CD4-positive, alpha-beta T cell treated with Interferon gamma for 1 hour (primary cell): Measurements from ENCODE around the gene ITGAL.
"Not testable (repeated sequence)": the region's sequence is repeated elsewhere in the genome, so short reads cannot be mapped to it uniquely, and the experiment has no call there.

Source experiments
- DNase-seq: peaks from one replicate; pipeline ENCODE4 v3.0.0-alpha.2; 2020

Gene ITGAL

DNA sequence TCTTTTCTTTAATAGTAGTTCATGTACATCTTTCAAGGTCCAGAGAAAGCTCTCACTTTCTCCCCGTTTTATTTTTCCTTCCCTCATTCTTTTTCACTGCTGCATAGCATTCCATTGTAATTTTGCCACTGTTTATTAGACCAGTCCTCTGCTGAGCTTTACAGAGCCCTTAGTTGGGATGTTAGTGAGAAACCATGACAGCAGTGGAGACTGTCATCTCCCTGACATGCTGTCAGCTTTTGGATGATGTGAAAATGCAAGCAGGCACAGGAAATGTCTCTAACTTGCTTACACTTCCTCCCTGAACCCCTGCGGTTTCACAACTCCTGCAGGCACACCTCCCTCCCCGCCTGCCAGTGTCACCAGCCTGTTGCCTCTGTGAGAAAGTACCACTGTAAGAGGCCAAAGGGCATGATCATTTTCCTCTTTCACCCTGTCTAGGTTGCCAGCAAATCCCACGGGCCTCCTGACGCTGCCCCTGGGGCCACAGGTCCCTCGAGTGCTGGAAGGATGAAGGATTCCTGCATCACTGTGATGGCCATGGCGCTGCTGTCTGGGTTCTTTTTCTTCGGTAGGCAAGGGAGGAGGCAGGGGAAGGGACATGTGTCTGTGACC lies at the start of gene ITGAL:
Gene ITGAL (plus strand): TSS at position 415 of the 615 bp plus-strand sequence. CDS start 96 bp downstream, at position 511.
- DNase-seq, result peak; percentile 83

DNA sequence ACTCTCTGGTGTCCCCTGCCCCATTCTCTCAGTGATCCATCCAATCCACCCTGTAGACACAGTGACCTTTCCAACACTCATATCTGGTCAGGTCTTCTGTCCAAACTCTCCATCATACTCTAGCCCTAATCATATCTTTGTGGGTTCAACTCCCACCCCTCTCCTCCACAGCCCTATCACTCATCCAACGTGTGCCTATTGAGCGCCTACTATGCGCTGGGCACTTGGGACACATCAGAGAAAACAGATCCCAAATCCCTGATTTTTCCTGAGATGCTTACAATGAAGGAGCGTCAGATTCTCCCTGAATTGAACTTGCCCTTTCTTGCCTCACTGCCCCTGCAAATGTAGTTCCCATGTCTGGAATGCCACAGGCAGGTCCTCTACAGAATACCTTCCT lies 44.5 kb upstream of the ITGAL start:
- DNase-seq, result no peak

DNA sequence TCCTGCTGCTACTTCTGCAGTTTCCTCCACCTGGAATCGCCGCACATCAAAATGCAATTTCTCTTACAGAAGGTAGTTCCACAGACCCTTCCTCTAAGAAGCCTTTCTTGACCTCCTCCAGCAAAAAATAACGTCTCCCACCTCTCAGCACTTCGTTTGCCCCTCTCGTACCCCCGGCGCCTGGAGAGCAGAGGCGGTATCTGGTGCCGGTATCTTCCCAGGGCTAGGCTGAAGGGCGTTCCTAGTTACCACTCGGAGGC lies 43.2 kb upstream of the ITGAL start:
- no peak for DNase-seq

DNA sequence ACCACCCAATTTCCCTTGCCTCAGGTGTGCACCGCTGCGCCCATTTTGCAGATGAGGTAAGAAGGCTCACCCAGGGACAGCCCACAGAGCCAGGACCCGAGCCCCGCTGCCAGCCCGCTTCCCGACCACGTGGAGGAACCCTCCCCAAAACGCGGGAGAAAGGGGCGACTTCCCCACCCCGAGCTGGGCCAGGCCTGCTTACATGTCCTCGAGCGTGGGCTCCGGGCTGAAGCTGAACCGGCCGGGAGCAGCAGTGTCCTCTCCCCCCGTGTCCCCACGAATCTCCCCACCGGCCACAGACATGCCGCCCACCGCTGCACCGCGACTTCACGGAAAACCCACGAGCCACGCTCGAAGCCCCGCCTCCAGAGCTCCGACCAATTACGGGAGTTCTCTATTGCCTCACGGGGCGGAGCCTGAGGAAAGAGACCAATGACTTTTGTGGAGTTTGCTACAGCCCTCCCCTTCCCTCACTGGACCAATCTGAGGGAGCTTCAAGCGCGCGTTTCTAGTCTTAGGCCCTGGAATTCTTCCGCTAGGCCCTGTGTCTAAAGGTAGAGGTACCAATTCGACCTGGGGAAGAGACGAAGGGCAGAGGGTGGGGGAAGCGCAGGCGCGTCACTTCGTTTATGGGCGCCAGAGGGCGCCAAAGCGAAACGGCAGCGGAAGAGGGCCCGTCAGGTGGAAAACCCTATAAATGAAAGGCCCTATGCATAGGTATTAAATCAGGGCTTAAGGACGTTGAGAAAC lies 42.7 kb upstream of the ITGAL start, which contains the start of gene DCTPP1:
Gene DCTPP1 (minus strand): TSS at position 353 of the 750 bp plus-strand sequence. CDS start 50 bp downstream, at position 303.
- DNase-seq, result peak; percentile 98

DNA sequence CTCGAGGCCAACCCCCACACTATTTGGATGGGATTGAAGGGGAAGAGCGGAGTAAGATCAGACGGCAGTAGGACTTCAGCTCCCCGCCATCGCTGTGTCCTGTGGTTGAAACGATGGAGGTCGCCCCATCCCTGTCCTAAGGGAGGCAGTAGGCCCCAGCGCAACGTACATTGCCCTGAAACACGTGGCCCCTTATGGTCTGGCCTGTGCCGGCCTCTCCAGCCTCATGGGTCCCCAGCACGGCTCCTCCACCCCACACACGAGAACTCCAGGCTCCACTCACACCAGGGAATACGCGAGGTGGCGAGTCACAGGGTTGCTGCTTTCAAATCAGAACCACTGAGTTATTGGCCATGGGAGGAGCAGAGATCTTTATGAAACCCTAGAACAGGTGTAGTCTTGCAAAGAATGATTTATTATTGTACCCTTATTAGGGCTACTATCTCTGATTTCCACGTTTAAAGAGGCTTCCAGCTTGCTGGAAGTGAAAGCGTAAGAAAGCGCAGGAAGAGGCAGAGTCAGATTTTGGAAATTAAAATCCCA lies 42.0 kb upstream of the ITGAL start:
- no peak for DNase-seq

DNA sequence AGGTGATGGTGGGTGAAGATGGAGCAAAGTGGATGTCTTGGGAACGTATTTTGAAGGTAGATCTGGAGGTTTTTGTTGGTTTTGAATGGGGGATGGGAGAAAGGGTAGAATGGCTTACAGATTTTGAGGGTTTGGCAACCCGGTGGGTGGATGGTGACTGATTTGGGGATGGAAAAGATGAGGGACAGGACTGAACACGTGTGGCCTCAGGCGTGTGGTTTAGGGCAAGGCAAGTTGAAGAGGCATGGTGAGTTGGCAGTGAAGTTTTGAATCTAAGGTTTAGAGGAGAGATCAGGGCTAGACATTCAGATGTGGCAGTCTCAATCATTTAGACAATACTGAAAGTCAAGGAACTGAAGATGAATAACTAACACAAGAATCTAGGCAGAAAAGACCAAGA lies 37.7 kb upstream of the ITGAL start:
- DNase-seq, result no peak

DNA sequence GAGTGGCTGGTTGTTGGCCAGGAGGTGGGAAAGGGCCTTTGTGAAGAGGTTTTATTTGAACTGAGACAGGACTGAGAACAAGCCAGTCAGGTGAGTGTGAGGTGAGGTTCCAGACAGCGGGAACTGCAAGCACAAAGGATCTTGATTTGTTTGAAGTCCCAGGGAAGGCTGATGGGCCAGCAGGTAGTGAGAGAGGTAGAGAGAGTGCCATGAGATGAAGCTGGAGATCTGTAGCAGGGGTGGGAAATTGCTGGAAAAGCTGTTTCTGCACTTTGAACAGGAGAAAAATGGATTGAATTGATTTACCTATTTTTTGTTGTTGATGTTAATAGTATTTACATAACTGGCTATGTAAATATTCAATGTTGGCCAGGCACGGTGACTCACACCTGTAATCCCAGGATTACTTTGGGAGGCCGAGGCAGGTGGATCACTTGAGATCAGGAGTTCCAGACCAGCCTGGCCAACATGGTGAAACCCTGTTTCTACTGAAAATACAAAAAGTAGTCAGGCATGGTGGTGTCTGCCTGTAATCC lies 35.0 kb upstream of the ITGAL start:
- no peak for DNase-seq

DNA sequence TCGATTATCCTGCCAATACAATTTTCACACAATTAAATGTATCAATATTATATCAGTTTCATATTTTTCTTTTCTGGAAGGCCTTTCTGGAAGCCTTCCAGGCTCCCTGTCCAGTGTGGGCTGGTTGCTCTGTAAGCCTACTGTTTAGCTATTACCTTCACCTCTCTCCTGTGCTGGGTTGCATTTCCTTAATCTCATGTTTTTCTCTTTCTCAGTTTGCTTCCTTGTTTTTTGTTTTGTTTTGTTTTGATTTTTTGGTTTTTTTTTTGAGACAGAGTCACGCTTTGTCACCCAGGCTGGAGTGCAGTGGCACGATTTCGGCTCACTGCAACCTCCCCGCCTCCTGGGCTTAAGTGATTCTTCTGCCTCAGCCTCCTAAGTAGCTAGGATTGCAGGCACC lies 33.7 kb upstream of the ITGAL start:
- no peak for DNase-seq

DNA sequence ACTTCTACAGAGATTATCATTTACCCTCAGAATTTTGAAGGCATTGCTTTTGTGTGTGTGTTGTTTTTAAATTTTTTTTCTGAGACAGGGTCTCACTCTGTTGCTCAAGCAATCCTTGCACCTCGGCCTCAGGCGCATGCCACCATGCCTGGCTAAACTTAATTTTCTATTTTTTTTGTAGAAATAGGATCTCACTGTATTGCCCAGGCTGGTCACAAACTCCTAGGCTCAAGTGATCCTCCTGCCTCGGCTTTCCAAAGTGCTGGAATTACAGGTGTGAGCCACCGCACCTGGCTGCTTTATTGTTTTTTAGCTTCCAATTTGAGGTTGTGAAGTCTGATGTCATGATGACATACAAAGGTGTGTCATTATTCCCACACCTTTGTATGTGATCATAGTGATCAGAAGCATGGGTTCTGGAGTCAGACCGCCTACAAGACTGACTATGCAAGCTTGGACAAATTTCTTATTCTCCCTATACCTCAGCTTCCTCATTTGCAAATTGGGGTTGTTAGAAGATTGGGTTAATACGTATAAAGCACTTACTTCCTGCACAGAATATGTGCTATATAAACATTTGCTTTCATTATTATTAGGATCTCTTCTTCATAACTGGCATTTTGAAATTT lies 32.7 kb upstream of the ITGAL start:
- DNase-seq, result no peak

DNA sequence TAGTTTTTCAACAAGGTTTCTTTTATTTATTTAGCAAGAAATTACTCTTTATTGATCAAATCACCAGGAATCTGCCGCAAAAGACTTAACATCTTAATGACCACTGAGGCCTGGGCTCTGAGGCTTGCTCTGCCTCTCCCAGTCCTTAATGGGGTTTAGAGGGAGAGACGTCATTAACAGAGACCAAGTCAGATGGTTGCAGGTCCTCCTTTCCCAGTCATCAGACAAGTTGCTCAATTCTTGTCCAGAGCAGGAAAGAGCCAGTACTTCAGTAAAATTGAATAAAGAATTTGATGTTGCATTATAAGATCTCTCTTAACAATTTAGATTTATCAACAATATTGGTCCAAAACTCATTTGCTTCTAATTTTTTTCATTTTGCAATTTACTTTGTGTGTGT lies 28.9 kb upstream of the ITGAL start:
- DNase-seq, result no peak

DNA sequence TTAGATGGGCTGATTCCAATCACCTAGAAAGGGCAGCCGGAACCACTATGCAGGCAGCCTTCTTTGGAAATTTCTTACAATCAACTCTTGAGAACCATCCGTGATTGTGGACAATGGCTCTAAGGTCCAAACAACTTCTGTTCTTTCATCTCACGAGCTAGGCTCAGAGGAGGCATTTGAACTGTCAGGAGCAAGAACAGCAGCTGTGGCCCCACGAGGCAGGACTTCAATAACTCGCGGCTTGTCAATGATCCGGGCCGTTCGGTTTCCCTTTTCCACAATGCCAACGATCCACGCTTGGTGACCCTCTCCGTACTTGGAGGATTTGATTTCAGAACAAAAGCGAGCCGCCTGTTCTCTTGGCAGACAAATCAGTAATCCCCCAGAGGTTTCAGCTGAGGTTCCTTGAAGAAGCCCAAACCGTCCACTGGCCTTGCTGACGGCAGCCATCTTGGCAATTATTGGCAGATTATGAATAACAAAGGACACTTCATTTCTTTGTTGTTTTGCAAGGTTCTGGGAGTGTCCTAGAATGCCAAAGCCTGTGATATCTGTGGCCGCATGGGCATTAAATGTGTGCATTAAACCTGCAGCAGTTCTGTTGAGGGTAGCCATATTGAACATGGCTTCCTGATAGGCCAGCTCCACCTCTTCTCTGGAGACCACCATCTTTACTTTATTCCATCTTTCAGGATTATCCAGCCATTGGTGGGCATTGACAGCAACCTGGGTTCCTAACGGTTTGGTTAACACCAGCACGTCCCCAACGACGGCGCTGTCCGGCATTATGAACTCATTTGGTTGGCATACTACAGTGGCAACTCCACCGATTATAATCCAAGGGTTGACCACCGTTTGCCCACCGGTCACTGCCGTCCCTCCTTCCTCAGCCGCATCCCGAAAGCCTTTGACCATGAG lies 28.1 kb upstream of the ITGAL start:
- no peak for DNase-seq

DNA sequence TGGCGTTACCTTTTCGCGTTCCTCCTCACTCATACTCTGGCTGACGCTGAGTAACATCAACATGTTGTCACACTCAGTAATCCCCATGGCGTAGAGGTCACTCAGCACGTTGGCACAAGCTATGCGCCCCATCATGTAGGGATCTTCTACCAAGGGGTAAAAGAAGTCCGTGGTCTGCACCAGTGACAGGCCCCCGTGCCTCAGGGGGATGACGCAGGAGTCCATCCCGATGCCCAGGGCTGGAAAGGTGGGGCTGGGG lies 27.5 kb upstream of the ITGAL start:
- no peak for DNase-seq

DNA sequence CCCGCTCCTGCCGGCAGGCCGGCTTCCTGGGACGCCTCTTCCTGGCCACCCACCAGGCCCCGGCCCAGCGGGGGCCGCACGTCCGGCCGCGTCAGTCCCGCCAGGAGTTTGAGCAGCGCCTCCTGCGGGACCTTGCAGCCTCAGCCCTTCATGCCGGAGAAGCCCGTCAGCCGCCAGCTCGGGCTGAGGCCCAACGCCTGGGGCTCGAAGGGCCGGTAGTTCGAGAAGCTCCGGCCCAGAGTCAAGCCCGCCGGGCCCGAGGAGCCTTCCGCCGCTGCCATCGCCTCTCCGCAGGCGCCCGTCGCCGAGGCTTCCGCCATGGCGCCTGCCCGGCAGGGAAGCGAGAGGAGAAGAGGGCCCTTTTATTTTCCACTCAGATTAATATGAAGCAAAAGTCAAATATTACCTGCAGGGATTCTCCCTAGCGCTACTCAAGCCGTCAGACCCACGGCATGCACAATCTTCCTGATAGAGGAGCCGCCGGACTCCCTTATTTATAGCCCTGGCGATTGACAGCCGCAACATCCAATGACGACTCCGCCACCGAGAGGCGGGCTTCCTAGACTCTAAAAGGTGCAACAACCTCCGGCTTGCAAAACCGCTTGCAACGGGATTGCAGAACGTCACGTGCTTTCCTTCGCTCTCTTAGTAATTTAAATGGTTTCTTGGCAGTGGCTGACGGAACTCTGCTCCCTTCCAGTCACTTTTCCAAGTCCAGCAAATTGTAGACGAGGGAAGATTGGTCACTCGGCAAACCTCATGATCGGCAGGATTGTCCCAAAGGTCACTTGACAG lies 26.9 kb upstream of the ITGAL start, which contains the start of gene SEPHS2:
Gene SEPHS2 (minus strand): TSS at position 467 of the 795 bp plus-strand sequence. CDS start 147 bp downstream, at position 320.
- DNase-seq, result peak; percentile 95

DNA sequence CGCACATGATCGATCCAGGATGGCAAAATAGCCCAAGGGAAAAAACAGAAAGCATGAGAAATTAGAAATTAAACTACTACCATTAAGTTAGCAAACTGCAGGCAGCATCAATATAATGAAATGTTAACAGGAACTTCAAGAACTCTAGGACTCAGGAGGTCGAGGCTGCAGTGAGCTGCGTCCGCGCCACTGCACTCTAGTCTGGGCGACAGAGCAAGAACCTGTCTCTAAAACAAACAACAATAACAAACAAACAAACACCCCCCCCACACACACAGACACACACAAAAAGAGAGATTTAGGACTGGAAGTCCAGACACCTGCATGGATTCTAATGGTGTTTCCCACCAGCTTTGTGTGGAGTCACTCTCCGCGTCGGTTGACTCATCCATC lies 26.3 kb upstream of the ITGAL start:
- DNase-seq, result no peak

DNA sequence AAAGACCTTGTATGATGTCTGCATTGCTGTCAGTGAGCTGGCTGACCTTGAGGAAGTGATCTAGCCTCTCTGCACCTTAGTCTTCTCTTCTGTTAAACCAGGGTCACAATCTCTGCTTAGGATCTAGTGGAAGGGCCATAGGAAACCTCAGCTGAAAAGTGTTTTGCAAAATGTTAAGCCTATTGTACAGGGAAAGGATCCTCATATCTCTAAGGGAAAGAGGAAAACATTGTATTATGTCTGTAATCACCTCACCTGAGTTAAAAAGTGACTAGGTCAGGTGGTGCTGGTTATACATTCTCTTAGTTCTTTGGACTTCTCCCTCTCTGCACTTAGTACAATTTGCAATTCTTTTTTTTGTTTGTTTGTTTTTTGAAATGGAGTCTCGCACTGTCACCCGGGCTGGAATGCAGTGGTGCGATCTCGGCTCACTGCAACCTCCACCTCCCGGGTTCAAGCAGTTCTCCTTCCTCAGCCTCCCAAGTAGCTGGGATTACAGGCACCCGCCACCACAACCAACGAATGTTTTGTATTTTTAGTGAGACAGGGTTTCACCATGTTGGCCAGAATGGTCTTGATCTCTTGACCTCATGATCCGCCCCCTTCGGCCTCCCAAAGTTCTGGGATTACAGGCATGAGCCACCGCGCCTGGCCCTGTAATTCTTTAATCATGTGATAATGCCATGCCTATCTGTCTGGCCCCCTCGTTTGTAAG lies 24.9 kb upstream of the ITGAL start:
- no peak for DNase-seq

DNA sequence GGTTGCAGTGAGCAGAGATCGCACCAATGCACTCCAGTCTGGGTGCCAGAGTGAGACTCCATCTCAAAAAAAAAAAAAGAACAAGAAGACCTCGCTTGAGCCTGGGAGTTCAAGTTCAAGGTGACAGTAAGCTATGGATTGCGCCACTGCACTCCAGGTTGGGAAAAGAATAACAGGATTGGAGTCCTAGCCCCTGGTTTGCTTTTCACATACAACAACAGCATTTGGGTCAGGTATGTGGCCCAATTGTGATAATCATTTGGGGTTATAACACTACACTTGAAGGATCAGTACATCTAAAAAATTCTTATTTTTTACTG lies 23.5 kb upstream of the ITGAL start:
- DNase-seq, result no peak

DNA sequence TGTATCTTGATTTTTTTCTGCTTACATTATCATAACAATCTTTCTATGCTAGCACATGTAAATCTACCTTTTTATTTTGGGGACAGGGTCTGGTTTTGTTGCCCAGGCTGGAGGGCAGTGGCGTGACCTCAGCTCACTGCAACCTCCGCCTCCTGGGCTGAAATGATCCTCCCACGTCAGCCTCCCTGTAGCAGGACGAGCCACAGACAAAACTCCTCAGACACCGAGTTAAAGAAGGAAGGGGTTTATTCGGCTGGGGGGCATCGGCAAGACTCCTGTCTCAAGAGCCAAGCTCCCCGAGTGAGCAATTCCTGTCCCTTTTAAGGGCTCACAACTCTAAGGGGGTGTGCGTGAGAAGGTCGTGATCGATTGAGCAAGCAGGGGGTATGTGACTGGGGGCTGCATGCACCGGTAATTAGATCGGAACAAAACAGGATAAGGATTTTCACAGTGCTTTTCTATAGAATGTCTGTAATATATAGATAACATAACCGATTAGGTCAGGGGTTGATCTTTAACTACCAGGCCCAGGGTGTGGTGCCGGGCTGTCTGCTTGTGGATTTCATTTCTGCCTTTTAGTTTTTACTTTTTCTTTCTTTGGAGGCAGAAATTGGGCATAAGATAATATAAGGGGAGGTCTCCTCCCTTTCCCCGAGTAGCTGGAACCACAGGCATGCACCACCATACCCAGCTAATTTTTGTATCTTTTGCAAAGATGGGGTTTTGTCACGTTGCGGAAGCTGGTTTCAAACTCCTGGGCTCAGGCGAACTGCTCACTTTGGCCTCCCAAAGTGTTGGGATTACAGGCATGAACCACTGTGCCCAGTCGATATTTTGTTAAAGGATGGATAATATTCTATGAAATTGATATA lies 19.6 kb upstream of the ITGAL start:
- DNase-seq, result not testable (repeated sequence)

DNA sequence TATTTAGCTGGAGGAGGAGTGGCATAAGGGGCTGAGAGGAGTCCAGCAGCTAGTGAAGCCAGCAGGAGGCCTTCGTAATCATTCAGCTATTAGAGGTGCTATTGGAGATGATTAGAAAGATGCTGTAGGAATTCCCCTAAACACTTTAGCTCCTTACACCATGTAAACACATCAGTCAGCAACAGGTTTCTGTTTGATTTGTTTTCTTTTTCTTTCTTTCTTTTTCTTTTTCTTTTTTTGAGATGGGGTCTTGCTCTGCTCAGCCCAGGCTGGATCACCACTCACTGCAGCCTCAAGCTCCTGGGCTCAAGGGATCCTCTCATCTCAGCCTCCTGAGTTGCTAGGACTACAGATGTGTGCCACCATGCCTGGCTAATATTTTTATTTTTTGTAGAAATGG lies 16.2 kb upstream of the ITGAL start:
- no peak for DNase-seq

DNA sequence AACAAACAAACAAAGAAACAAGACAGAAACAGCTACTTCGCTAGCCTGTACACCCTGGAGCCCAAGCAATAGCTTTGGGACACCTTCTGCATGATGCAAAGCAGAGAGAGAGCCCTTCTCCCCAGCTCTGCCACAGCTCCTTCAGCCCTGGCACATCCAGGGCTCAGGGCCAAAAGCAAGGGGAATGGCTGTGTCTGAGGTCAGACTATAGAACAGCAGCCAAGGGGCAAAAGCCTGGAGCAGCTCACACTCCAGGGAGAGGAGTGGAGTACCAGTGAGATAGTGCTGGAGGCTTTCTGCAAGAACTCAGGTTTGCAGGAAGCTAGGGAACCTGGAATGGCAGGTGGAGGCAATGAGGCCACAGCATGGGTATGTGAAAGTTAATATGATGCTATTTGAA lies 15.3 kb upstream of the ITGAL start:
- no peak for DNase-seq

DNA sequence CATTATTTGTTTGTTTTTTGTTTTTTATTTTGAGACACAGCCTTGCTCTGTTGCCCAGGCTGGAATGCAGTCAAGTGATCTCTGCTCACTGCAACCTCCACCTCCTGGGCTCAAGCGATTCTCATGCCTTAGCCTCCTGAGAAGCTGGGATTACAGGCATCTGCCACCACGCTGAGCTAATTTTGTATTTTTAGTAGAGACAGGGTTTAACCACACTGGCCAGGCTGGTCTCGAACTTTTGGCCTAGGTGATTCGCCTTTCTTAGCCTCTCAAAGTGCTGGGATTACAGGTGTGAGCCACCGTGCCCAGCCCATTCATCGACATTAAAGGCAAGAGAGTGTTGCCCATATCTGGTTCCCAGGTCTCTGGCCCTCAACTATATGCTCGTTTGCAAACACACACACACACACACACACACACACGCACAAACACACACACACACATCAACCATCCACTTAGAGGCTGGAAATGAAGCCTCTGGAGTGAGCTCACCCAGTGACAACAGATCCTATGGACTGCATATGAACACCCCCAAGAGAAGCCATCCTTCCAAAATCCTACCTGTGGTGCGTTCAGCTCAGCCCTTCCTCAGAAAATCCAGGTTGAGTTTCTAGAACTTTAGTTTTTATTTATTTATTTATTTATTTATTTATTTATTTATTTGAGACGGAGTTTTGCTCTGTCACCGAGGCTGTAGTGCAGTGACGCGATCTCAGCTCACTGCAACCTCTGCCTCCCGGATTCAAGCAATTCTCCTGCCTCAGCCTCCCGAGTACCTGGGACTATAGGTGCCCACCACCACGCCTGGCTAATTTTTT lies 14.6 kb upstream of the ITGAL start:
- no peak for DNase-seq
